T follicular helper cell (primary cell): ENCODE measurements around the gene SLC37A1.
A peak's percentile ranks its signal among the peaks of the same experiment; 100 is the strongest.

Experiments used
- DNase-seq: peaks from one replicate; pipeline ENCODE4 v3.0.0-alpha.2; 2020; ENCODE audit warnings: low read depth

The SLC37A1 gene

DNA sequence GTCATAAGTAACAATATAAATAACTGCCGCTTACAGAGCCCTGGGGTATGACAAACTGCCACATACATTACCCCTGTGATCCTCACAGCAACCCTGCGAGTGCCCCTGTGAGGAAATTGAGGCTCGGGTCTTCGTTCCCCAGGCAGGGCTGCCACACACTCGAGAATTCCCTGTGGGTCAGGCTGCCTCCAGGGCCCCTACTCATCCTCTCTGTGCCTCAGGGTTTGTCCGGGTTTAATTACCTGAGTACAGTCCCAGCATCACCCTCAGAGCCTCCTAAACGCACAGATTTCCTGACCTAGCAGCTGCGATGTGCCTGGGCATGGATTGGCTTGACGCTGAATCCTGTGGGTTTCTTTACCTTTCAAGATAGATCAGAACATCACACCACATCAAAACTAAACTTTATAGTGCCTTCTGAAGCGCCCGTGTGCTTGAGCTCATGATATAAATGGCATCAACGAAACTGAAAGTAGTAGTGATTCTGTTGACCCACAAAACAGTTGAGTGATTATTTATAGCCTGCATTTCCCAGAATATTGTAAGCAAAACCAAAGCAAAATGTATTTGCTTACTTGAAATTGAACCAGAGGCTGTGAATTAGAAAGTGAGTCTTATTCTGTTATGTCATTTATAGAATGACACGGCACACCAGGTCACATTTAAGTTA, 14.0 kb downstream of the SLC37A1 start:
- peak; percentile 46 for DNase-seq

DNA sequence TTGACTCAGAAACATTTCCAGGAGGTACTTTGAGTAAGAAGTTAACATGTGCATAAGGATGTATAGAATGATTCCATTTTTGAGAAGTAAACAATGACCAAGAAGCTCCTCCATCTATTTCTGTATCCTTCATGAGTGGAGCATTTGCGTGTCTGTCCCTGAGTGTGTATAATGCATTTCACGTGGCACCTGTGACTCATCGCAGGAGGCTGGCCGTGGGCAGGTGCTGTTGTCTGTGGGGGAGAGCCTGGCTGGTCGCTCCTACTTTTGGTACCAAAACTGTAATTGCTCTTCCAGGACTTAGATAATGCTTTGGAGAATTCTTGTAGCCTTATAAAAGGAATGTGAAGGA, 16.5 kb downstream of the SLC37A1 start:
- no peak for DNase-seq

DNA sequence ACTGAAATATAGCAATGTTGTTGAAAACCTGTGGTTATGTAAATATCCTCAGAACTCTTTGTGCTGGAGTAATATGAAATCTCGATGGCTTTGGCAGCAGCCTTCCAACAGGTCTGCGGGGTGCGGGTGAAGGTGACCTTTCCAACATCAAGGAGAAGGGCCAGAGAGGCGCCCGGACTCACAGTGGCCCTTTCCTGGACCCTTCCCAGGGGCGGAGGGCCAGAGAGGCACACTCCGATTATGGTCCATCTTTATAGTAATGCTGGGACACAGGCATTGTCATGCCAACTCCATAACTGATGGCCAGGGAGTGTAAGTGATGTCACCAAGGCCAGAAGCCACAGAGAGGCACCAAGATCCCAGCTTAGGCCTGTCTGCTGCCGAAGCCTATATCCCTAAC, 18.1 kb downstream of the SLC37A1 start:
- no peak for DNase-seq

DNA sequence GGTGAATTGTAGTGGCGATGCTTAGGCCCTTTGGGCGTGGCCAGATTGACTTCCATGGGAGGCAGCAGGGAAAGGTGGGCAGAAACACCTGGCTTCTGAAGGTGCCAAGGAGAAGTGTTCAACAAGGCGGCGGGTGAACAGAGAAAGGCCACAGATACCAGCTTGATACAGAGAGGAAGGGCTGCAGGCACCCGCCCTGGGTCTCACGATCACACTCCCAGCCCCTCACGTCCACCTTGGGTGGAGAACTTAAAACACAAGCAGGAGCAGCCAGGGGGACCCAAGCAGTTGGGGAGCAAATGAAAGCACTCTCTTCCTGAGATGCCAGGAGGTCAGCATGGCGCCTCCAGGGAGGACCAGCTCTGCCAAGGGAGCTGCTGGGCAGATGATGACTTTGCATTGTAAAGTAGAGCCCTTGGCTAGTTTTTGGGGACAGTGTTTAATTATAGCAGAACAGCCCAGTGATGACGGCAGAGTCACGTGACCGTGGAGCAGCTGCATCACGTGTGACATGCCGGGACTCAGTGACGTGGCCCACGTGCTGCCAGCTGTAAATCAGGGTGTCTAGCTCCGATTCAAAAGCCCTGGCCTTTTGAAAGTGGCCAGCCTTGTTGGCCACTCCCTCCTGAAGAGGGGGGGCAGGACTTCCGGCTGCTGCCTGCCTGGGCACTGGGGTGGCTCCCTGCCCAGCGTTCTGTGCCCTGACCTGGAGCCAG, 19.0 kb downstream of the SLC37A1 start:
- DNase-seq = no peak

DNA sequence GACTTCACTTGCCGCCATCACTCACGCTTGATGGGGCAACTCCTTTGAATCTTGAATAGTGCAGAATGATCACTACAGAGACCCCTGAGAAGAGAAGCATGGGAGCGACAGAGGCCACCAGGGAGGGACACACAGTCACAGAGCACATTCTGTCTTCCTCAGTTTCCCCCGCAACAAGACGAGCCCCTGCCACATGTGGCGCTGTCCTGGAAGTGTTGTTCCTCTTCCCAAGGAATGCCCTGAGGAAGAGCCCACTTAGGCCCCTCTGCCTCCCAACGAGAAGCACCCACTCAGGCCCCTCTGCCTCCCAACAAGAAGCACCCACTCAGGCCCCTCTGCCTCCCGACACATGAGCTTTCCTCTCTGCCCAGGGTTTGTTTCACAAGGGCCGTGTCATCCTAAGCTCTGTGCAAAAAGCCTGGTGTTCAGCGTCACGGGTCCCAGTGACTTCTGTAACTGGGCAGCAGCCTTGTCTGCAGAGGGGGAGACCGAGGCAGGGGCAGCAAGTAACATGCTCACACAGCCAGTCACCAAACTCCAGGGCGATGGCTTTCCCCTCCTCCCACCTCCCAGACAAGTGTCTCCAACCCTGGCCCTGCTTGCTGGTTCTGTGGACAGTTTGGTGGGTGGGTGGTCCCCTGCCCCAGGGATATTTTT, 19.8 kb downstream of the SLC37A1 start:
- no peak for DNase-seq

DNA sequence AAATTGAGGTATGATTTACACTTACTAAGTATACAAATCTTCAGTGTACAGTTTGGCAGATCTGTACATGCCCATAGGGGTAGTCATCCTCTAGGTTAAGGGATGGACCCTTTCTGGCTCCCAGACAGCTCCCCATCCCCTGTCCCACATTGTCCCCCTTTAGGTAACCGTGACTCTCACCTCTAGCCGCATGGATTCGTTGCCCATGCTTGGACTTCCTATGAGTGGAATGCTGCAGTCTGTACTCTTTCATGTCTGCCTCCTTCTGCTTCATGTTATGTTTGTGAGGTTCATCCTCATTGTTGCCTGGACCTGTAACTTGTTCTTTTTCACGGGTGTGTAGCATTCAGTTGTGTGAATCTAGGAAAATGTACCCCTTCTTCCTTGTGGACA, 20.3 kb downstream of the SLC37A1 start:
- DNase-seq = no peak

DNA sequence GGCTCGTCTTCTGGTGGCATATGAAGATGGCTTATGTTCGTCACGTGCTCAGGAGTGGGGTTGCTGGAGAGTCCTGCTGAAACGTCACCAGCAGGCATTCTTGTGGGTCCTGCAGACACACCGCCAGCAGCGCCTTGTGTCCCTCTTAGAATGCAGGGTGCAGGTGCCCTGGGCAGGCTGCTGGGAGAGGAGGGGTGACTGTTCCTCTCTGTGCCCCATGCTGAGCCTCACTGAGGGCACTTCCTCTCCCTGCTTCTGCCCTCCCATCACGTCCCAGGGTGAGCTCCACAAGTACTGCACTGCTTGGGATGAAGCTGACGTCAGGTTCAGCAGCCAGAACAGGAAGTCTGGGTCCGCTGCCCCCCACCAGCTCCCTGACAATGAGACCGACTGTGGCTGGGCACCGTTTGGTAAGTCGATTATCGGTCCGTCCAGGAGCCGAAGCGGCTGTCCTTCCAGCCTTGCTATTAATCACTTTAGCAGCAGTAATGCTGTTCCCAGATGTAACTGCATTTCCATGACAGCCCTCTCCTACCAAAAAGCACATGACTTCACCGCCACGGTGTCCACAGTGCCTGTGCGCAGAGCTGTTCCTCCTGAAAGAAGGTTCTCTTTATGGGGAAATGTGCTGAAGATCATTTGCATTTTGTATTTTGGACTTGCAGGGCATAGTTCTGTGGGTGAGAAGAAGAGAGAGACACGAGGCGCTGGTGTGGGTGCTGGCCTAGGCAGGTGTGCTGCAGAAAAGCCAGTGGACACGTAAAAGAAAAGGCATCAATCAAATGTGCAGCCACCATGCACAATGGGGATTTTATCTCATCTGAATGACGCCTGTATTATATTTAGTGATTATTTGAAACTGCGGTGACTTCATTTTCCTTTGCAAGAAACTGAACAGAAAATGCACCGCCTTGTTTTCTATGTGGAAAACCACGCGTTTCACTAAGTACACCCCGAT, 21.0 kb downstream of the SLC37A1 start:
- no peak for DNase-seq

DNA sequence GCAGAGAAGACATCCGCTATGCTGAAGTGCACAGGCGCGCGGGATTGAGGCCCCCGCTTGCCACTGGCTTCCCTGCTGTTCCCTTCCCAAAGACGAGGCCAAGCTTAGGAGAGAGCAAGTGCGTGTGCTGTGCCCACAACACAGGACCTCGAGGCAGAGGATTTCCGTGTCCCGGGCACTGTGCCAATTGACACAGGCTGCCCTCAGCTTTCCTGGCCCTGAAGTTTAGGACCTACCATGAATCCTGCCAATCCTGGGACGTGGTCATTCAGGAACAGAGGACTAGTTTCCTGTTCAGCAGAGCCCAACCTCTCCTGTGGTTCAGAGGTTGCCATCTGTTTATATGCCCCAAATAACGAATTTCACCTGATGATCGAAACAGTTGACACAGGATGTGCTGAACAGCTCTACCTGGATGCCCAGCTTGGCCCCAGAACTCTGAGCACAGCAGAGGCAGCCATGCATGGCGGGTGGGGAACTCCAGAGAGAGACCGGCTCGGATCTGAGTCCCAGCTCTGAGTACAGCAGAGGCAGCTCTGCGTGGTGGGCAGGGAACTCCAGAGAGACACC, 22.0 kb downstream of the SLC37A1 start:
- DNase-seq = no peak

DNA sequence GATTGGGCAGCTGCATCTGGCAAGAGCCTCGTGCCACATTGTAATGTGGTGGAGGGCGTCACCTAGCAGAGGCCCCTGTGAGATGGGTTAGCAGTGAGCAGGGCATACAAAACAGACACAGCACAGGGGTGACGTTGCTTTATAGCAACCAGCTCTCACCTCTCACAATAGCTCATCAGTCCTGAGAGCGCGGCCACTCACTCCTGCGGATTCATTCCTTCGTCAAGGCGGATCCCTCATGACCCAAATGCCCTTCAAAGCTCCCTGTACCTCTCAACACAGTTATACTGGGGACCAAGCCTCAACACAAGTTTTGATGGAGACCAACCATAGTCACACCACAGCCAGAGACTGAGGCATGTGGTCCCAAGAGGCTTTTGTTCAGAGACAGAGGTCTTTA, 22.9 kb downstream of the SLC37A1 start:
- no peak for DNase-seq

DNA sequence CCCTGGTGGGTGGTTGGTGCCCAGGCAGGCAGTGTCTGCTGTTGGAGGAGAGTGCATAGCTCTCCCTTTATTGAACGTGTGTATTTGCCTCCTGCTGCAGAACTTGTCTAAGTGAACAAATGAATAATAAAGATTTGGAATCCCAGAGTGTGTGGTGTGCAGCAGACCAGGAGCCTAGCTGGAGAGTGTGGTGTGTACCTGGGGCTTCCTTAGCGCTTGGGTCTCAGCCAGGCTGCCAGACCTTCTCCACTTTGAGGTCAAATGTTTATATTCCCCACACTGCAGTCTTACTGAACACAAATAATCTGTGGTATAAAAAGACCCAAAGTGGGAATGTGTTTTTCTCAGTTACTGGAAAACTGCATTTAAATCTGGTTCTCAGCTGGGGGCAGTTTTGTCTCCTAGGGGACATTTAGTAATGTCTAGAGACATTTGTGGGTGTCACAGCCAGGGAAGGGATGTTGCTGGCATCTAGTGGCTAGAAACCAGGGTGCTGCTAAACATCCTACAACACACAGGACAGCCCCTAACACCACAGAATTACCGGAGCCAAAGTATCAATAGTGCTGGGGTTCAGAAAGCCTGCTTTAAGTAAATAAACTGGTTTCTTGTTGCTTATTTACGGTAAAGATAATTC, 23.6 kb downstream of the SLC37A1 start:
- no peak for DNase-seq

DNA sequence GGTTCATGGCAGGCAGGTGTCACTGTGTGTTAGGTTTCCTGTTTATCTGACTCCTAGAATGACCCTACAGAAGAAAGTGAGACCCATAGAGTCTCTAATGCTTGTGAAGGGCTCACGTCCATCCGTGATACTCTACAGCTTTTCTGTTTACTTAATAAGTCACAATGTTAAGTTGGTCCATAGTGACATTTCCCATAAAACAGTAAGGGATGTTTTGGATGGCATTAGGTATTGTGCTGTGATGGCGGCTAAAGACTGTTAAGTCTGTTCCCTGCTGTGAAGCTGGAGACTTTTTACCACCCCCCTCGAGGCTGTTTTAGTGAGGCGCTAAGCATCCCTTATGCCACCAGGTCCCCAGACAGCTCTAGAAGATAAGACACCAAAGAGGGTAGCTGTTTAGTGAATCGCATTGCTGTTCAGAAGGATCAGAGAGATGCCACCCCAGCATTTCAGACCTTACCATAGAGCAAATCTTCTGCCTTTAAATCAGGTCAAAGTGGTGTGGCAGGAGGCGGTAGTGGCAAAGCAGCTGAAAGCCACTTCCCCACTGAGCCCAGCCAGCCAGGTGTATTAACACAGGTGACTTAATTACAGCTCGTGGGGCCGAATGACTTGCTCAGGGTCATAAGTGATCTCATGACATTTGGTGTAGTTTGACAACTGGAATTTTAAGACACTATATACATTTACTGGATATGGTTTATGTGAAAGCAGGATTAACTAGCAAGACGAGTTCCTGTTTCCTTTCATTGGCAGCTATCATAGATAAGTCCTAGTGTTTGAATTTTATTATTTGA, 25.0 kb downstream of the SLC37A1 start:
- no peak for DNase-seq

DNA sequence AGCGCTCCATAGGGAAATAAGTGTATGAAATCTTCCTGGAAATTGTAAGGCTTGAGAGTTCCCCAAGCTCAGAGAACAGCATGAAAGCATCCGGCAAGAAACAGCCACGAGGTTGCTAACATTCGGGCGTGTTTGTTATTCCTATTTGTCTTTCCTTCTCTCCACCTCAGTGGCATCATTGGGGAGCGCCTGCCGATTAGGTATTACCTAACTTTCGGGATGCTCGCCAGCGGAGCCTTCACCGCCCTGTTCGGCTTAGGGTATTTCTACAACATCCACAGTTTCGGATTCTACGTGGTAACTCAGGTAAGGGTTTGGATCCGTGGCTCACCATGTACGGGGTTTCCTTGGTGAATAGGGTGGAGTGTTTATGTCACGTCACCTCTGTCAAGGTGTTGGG, 25.7 kb downstream of the SLC37A1 start:
- no peak for DNase-seq

DNA sequence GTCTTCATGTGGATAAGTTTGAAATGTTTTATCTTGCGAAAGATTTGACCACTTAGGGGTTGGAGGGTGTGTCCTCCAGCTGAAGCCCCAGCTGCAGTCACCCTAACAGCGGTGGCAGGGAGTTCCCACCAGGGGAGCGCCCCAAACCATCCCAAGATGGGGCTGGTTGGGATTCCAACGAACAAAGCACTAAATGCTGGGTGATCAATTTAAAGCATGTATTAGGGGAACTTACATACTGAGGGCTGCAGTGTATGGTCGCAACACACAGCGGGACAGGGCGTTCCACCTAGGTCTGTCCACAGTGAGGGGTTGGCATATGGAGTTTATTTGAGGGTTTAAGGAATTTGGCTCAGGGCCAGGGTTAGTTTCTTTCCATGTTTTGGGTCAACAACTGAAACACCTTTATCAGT, 26.3 kb downstream of the SLC37A1 start:
- DNase-seq = no peak

DNA sequence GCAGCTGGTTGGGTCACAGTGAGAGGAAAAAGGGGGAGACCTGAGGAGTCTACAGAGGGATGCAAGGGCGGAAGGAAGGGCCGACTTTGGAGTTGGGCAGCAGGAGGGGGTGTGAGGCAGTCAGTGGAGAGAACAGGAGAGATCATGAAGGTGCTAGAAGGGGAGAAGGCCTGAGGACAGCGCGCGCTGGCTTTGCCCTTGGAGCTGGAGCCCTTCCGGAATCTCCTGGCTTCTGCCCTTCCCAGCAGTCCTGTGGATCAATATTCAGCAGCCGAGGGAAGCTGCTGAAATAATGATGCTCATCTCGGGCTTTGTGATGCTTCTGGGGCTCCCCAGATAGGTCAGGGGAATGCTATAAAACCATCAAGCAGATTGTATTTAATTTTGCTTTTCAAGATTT, 26.7 kb downstream of the SLC37A1 start:
- no peak for DNase-seq

DNA sequence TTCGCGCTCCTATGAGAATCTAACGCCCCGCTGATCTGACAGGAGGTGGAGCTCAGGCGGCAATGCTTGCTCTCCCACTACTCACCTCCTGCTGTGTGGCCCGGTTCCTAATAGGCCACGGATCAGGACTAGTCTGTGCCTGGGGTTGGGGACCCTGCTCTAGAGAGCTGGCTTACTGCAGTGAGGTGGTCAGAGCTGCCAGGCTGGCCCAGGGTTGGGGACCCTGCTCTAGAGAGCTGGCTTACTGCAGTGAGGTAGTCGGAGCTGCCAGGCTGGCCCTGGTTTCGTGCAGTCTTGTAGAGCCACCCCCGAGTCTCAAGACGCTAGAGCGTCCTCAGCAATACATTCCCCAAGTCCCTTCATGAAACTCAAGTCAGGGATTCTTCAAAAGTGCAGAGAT, 27.5 kb downstream of the SLC37A1 start:
- DNase-seq = no peak

DNA sequence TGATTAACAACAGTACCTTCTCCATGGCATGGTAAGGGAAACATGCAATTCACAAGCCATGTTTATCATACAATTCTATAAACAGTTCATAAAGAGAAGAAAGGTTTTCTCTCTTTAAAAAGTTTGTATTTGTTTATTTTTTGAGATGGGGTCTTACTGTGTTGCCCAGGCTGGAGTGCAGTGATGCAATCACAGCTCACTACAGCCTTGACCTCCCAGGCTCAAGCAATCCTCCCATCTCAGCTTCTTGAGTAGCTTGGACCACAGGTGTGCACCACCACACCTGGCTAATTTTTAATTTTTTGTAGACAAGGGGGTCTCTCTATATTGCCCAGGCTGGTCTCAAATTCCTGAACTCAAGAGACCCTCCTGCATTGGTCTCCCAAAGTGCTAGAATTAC, 28.0 kb downstream of the SLC37A1 start:
- DNase-seq = no peak

DNA sequence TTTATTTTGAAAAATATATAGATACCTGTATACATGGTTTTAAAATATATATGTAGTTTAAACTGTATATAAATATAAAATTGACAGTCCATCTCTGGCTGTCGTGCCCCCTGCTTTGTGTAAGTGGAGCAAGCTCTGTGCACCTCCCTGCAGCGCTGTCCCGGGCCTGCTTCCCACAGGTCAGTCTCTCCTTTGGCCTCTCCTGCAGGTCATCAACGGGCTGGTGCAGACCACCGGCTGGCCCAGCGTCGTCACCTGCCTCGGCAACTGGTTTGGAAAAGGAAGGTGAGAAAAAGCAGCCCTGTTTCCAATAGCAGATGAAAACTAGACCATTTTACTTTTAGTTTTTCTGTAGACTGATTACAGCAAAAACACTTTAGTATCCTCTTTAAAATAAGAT, 28.5 kb downstream of the SLC37A1 start:
- DNase-seq = no peak

DNA sequence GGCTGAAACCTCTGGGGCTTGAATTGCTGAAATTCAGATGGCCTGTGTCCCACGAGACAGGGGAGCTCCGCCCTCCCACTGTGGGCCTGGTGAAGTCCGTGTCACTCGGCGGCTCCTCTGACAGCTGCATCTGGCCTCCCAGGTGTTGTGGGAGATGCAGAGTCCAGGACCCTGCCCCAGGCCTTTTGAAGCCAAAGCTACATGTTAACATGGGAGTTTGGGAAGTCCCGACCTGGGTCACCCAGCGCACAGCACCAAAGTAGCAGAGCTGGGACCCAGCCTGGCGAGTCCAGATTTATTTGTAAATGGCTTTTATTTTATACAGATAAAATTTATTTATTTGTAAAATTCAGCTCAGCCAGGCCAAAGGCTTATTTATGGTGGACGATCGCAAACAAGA, 28.9 kb downstream of the SLC37A1 start:
- no peak for DNase-seq

DNA sequence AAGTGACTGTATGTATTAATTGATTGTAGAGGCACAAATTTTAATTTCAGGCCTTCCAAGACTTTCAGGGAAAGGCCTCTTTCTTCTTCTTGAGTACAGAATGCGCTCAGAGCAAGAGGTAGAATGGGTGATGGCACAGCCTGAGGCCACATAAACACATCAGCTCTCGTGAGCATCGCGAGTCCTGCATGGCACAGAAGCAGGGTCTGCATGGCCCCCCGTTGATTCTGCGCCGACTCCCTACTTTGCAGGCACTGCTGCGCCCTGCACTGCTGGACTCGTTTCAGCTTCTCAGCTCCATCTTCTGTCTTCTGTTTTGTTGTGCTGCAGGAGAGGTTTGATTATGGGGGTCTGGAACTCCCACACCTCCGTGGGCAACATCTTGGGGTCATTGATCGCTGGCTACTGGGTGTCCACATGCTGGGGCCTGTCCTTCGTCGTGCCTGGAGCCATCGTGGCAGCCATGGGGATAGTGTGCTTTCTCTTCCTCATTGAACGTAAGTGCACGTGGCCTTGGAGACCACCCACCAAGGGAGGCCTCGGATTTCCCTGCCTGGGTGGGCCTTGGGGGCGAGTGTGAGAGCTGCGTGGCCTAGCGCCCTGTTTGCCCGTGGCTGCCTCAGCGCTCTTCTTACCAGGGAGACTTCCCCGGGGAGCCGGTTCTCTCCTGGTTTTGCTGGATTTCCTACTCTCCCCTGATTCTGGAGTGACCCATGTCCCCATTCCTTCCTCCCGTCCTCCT, 29.6 kb downstream of the SLC37A1 start:
- DNase-seq = no peak

DNA sequence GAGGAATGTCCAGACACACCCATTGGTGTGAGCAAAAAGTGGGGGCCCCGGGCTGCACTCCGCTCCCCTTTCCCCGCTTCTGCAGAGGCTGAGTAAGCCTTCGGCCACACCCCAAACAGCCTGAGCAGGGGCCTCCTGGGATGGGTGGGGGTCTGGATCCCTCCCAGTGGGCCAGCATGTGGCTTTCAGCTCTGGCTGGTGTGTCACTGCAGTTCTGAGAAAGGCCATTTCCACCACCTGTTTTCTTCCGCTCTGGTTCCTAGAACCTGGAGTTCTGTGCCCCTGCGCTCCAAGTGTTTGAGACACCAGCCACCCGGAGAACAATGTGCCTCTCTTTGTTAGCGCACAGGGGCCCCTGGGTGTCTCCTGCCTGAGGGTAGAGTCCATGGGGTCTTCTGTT, 30.9 kb downstream of the SLC37A1 start:
- no peak for DNase-seq
